CD4-positive, alpha-beta T cell treated with Interleukin-21 for 1 hour (primary cell): ENCODE data around the gene EMD.

ENCODE experiments used
- DNase-seq: peaks from one replicate; pipeline ENCODE4 v3.0.0-alpha.2; 2020

The EMD gene

DNA sequence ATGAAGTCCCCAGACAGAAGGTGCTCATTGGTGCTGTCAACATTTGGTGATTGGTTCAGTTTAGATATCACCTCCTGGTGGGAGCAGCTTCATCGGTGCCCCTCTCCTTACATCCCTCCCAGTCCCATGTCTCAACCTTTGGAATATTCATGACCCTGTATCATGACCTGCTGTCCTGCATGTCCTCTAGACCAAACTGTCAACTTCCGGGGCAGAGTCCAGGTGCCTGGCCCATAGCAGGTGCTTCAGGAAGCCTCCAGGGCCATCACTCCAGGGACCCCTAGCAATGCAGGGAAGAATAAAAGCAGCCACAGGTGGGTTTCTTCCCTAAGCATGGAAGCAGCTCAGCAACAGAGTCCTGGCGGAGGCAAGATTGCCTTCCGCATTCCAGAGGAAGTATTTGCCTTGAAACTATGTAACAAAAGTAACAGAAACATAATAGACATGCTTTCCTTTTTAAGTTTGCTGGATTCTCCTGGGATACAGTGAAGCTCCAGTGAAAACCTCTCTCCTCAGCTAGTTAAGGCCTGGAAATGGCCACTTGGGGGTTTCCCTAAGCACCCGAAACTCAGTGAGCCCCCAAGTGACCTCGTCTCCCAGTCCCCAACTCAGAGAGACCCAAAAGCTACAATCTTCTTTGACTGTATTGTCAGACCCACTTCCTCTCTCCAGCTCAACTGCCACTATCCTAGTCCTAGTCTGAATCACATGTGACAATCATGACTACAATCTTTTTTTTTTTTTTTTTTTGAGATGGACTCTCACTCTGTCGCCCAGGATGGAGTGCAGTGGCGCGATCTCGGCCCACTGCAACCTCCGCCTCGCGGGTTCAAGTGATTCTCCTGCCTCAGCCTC, 48.0 kb downstream of the EMD start:
- no peak for DNase-seq

DNA sequence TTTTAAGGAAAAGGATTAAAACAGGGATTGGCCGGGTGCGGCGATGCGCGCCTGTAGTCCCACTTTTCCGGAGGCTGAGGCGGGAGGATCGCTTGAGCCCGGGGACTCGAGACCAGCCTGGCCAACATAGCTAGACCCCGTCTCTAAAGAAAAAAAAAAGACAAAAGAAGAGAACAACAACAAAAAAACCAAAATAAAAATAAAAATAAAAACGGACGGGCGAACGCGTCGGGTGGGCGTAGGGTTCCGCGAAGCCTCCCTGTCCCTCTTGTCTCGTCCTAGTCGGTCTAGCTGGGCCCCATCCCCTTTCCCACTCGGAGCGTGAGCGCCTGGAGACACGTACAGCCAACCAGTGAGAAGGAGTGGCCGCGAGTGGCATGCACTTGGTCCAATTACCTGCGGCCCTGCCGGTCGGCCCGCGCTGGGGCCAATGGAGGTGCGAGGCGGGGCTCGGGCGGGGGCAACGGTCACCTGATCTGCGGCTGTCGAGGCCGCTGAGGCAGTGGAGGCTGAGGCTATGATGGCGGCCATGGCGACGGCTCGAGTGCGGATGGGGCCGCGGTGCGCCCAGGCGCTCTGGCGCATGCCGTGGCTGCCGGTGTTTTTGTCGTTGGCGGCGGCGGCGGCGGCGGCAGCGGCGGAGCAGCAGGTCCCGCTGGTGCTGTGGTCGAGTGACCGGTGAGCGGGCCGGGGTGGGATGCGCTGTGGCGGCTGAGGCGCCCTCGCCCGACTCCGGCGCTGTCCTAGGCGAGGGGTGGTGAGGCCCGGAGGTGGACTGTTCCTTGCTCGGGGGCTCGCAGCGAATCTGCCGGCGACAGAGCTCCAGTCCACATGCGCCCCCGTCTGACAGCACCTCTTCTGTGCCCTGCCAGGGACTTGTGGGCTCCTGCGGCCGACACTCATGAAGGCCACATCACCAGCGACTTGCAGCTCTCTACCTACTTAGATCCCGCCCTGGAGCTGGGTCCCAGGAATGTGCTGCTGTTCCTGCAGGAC, 49.4 kb downstream of the EMD start, which contains the start of gene ATP6AP1:
ATP6AP1 (plus strand) TSS at position 502 of the 996 bp plus-strand sequence; CDS start at position 518, 16 bp downstream.
- DNase-seq: peak; percentile 92

DNA sequence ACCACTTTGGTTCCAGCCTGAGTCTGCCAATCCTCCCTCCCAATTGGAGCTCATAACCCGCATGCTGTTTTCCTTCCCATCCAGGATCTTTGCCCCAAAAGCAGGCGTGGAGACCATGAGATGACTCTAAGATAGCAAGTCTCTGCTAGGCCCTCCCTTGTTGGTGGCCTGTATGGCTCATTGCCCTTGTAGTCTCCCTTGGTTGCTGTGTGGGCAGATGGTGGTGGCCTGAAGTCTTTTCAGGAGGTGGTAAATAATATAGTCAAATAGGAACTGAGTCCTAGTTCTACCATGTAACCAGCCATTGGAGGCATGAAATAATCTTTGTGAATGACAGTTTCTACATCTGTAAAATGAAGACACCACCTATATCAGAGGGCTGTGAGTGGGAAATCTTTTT, 50.6 kb downstream of the EMD start:
- DNase-seq: no peak

DNA sequence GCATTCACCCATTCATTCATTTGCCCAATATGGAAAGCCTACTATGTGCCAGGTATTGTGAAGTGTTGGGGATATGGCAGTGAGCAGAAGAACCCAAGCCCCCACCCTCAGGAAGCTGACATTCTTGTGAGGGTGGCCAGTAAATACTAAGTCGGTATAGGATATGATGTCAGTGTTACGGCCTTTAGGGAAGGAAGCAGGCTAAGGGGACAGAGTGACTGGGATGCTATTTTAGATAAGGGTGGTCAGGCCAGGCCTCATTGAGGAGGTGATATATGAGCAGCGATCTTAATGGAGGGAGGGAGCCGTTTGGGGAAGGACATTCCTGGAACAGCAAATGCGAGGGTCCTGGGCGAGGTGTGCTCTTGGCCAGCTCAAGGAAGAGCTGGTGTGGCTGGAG, 51.4 kb downstream of the EMD start:
- DNase-seq: no peak

DNA sequence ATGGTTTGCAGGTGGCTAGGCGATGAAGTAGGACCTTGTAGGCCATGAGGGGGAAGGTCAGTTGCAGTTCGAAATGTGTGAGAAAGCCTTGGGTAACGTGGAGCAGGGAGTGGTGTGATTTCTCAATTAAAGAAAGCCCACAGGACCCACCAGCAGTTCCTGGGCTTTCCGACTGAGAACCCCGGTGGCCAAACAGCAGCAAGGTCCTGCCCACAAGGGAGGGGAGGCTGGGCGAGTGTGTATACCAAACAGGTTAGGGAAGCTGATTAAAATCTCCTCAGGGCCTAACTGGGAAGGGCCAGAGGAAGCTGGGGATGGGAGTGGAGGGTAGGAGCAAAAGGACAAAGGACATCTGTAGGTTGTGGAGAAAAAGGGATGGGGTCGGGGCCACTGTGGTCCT, 51.8 kb downstream of the EMD start:
- DNase-seq: no peak
